HEK293T (cell line): ENCODE measurements around the gene GULP1.

Experiments used
- CTCF ChIA-PET: fragments of 350-600 bp; formaldehyde crosslinking; extraction: SDS; loops from one replicate; lab custom pipeline; 2021; ENCODE audit warnings: antibody characterized with exemption, inconsistent platforms; lab: Yijun Ruan, JAX
- POLR2A ChIA-PET: fragments of 350-600 bp; formaldehyde crosslinking; extraction: SDS; loops from one replicate; lab custom pipeline; 2020; ENCODE audit warnings: antibody characterized with exemption, inconsistent platforms; lab: Yijun Ruan, JAX
- DNase-seq: peaks from one replicate; pipeline ENCODE4 v3.0.0; 2012; ENCODE audit warnings: mixed read lengths; ENCODE audit errors: extremely low spot score
- ARNT ChIP-seq: fragments of 450-650 bp; IDR thresholded peaks from 2 replicates; pipeline ENCODE4 v1.6.1; 2017; ENCODE audit warnings: mild to moderate bottlenecking
- BHLHE40 ChIP-seq: fragments of 450-650 bp; IDR thresholded peaks from 2 replicates; pipeline ENCODE4 v1.6.1; 2016; ENCODE audit warnings: mild to moderate bottlenecking, moderate library complexity, borderline replicate concordance
- CTBP1 ChIP-seq: fragments of 450-650 bp; IDR thresholded peaks from 2 replicates; pipeline ENCODE4 v1.6.1; 2016; ENCODE audit warnings: borderline replicate concordance
- ELF4 ChIP-seq: fragments of 450-650 bp; IDR thresholded peaks from 2 replicates; pipeline ENCODE4 v1.6.1; 2017; ENCODE audit warnings: antibody characterized with exemption
- FOXA1 ChIP-seq: fragments of 450-650 bp; IDR thresholded peaks from 2 replicates; pipeline ENCODE4 v1.6.1; 2016; ENCODE audit warnings: mild to moderate bottlenecking
- FOXK2 ChIP-seq: fragments of 450-650 bp; IDR thresholded peaks from 2 replicates; pipeline ENCODE4 v1.6.1; 2016; ENCODE audit warnings: mild to moderate bottlenecking
- FOXM1 ChIP-seq: fragments of 450-650 bp; IDR thresholded peaks from 2 replicates; pipeline ENCODE4 v1.6.1; 2017; ENCODE audit warnings: mild to moderate bottlenecking, borderline replicate concordance
- HDGF ChIP-seq: fragments of 450-650 bp; IDR thresholded peaks from 2 replicates; pipeline ENCODE4 v1.6.1; 2017; ENCODE audit warnings: antibody characterized with exemption, borderline replicate concordance
- L3MBTL2 ChIP-seq: fragments of 450-650 bp; conservative IDR thresholded peaks from 2 replicates; pipeline ENCODE4 v1.6.1; 2016; ENCODE audit warnings: mild to moderate bottlenecking
- LEF1 ChIP-seq: fragments of 450-650 bp; IDR thresholded peaks from 2 replicates; pipeline ENCODE4 v1.6.1; 2017; ENCODE audit warnings: mild to moderate bottlenecking, borderline replicate concordance
- NFRKB ChIP-seq: fragments of 450-650 bp; IDR thresholded peaks from 2 replicates; pipeline ENCODE4 v1.6.1; 2016; ENCODE audit warnings: mild to moderate bottlenecking, moderate library complexity
- PKNOX1 ChIP-seq: fragments of 450-650 bp; IDR thresholded peaks from 2 replicates; pipeline ENCODE4 v1.6.1; 2016
- SP1 ChIP-seq: fragments of 450-650 bp; IDR thresholded peaks from 2 replicates; pipeline ENCODE4 v1.6.1; 2017
- SUZ12 ChIP-seq: fragments of 450-650 bp; IDR thresholded peaks from 2 replicates; pipeline ENCODE4 v1.6.1; 2016; ENCODE audit warnings: mild to moderate bottlenecking
- TARDBP ChIP-seq: fragments of 450-650 bp; IDR thresholded peaks from 2 replicates; pipeline ENCODE4 v1.6.1; 2016
- ZNF384 ChIP-seq: fragments of 450-650 bp; IDR thresholded peaks from 2 replicates; pipeline ENCODE4 v1.6.1; 2016

The GULP1 gene

GRCh38 chr2:188622601-188623260 is 331.1 kb downstream of the GULP1 start:
- no peak for DNase-seq
- TF ChIP-seq TARDBP: no peak
- no peak for TF ChIP-seq SUZ12
- TF ChIP-seq FOXM1: no peak
- no peak for TF ChIP-seq PKNOX1
- TF ChIP-seq SP1: no peak
- TF ChIP-seq ZNF384: no peak
- no peak for TF ChIP-seq FOXA1
- TF ChIP-seq L3MBTL2: no peak
- no peak for TF ChIP-seq FOXK2
- no peak for TF ChIP-seq ARNT
- POLR2A ChIA-PET: no interaction called here
- CTCF ChIA-PET: no interaction called here

- TF ChIP-seq ARNT: 0 out of 2 replicates have a peak, but pooled peaks have one; percentile 14
- TF ChIP-seq SP1: no peak
- ChIA-PET POLR2A (no interaction called here), CTCF (interaction anchor here (0.7 kb wide), 1 partner anchor 110 kb away, joined by 4 read pairs; no protein-coding TSS in a partner anchor)
- peak; percentile 19 for DNase-seq
Measured at GRCh38 chr2:188623995-188624643, 332.4 kb downstream of the GULP1 start.

GRCh38 chr2:188627471-188627870 is 335.8 kb downstream of the GULP1 start:
- CTCF ChIA-PET: no interaction called here
- DNase-seq: no peak
- POLR2A ChIA-PET: no interaction called here
- TF ChIP-seq SUZ12: no peak
- TF ChIP-seq BHLHE40: no peak
- TF ChIP-seq SP1: no peak
- TF ChIP-seq FOXM1: no peak
- TF ChIP-seq TARDBP: no peak
- TF ChIP-seq FOXA1: no peak
- no peak for TF ChIP-seq HDGF
- TF ChIP-seq FOXK2: no peak
- no peak for TF ChIP-seq ARNT
- TF ChIP-seq LEF1: no peak
- no peak for TF ChIP-seq L3MBTL2
- TF ChIP-seq NFRKB: no peak
- no peak for TF ChIP-seq PKNOX1
- TF ChIP-seq CTBP1: no peak
- TF ChIP-seq ELF4: no peak

- no peak for TF ChIP-seq TARDBP
- TF ChIP-seq ARNT: no peak
- no peak for TF ChIP-seq L3MBTL2
- TF ChIP-seq ZNF384: no peak
- TF ChIP-seq HDGF: no peak
- CTCF ChIA-PET: no interaction called here
- POLR2A ChIA-PET: no interaction called here
- no peak for DNase-seq
Measured at GRCh38 chr2:188628989-188629752, 337.5 kb downstream of the GULP1 start.

- ChIA-PET CTCF (no interaction called here), POLR2A (no interaction called here)
- TF ChIP-seq ZNF384 (no peak), ARNT (no peak), TARDBP (no peak), FOXA1 (no peak), PKNOX1 (no peak), LEF1 (no peak), HDGF (no peak), FOXK2 (no peak), NFRKB (no peak), SUZ12 (no peak)
- no peak for DNase-seq
Measured at GRCh38 chr2:188629753-188630527, 338.3 kb downstream of the GULP1 start.

GRCh38 chr2:188631037-188631809 is 339.5 kb downstream of the GULP1 start:
- CTCF ChIA-PET: no interaction called here
- TF ChIP-seq NFRKB (no peak), CTBP1 (no peak), FOXK2 (no peak), LEF1 (no peak), TARDBP (no peak), ZNF384 (no peak), HDGF (no peak), SP1 (no peak), PKNOX1 (no peak)
- DNase-seq: no peak
- POLR2A ChIA-PET: no interaction called here
